Sciatic nerve (tissue), 2 donors: Measurements from ENCODE around the gene MT1M. TPM values are rescaled to one million over a fixed set of nuclear protein-coding genes. Genes with fewer than 3 reads are reported as not detected.
A peak's percentile ranks its signal among the peaks of the same experiment; 100 is the strongest.
"Not testable (repeated sequence)": the region's sequence is repeated elsewhere in the genome, so short reads cannot be mapped to it uniquely, and the experiment has no call there.

Experiments used
- ATAC-seq: fragments of 200-7000 bp; cut with Tn5 transposase; one replicate; pipeline ENCODE4 v1.9.1; 2020; ENCODE audit warnings: mild to moderate bottlenecking, moderate library complexity
- DNase-seq: peaks from one replicate; pipeline ENCODE4 v3.0.0-alpha.2; 2020; ENCODE audit warnings: low spot score
- intact Hi-C: fragments of 100-400 bp; cut with DNase I; formaldehyde crosslinking; loops from one replicate; pipeline ENCODE4 v1.14.2; 2022
- total RNA-seq: library from RNA; stranded (reverse); fragmentation: NEBNext Ultra II Directional; extraction: Animal tissue kit (Norgen Biotek cat#: 25700); gene quantifications from one replicate; pipeline ENCODE4 v1.2.1, GENCODE V29; 2021
- donor health status: DM: no; HTN: no; CAD: no.
- donor health status: DM: no; HTN: no; CAD: no.

The MT1M gene
- total RNA-seq, 1 donor from 2014 or later: 6.7 TPM

DNA sequence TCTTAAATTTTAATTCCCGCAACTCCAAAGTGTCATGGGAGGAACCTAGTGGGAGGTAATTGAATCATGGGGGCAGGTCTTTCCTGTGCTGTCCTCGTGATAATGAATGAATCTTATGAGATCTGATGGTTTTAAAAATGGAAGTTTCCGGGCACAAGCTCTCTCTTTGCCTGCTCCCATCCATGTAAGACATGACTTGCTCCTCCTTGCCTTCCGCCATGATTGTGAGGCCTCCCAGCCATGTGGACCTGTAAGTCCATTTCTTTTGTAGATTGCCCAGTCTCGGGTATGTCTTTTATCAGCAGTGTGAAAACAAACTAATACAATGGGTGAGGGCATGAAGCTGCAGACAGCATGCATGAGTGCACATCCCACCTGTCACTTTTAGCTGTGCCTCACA is 9.3 kb upstream of the MT1M start:
- ATAC-seq, DNase-seq, intact Hi-C loops: not testable (repeated sequence)

DNA sequence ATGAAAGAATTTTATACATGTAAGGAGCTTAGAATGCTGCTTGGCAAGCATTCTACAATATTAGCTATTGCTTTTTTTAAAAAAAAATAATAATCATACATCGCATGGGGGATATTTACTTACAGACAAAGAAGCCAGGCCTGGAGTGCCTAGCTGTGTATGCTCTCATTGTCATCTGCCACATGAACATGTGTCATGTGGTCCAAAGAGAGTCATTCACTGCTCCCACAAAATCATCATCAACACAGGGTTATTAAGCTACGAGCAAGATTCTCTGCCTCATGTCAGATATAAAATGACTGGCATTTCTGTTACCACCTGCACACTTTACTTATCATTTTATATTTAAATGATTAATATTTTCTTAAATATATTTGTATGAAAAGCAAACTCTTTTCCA is 8.8 kb upstream of the MT1M start:
- no peak for ATAC-seq
- DNase-seq: no peak

DNA sequence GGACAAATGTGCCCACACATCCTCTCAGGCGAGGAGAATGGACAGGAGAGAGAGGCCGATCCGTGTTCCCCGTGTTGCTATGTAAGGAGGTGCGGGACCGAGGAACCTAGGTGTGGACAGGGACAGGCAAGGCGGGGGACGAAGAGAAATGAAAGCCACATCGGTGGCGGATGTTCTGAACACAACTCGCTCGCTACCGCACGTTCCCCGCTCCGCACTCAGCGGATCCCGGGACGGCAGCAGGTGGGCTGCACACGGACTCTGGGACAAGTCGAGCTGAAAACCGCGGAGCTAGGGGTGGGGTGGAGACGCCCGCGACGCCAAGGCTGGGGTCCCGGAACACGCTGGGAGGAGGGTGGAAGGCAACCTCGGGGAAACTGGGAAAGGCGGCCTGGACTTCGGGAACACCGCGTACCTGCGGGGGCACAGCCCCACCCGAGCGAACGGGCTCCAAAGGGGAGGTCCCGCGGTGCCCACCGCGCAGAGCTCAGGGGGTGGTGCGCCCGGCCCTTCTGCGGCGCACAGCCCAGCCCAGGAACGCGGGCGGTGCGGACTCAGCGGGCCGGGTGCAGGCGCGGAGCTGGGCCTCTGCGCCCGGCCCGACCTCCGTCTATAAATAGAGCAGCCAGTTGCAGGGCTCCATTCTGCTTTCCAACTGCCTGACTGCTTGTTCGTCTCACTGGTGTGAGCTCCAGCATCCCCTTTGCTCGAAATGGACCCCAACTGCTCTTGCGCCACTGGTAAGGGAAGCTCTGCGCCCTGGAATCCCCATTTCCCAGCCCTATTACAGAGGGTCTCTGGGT is 7.1 kb upstream of the MT1M start, which contains the start of gene MT1E:
Gene MT1E, plus strand, starts transcription at position 642 of the 803 bp plus-strand sequence. Its CDS starts 71 bp downstream, at position 713.
- intact Hi-C loops: no loop called here
- DNase-seq (peak; percentile 74), ATAC-seq (peak; percentile 91)

More for the DNA sequence above, 8.8 kb upstream of the MT1M start:
- intact Hi-C loops: no loop called here

DNA sequence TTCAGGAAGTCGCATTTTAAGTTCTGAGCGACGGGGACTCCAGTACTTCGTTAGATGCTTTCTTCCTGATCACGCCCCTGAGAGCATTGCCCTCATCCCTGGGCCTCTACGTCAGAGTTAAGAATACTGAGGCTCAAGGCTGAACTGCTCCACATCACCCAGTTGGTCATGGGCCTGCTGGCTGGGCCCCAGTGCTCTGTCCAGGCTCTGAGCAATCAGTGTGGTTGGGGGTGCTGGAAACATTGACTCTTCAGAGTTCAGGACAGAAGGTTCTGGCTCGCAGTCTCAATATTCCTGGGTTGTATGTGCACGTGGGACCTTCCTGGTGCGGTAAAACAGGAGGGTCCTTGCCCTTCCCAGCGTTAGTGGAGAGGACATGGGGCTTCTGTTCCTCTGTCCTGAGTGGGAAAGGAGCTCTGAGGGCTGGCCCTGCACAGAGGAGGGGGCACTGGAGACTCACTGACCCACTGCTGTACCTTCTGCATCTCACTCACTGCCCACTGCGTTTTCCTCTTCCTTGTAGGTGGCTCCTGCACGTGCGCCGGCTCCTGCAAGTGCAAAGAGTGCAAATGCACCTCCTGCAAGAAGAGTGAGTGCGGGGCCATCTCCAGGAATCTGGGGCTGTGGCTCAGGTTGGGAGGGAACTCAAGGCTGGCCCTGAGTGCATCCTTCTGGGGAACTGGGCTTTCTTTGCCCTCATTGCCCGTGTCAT is 6.4 kb upstream of the MT1M start:
- peak; percentile 73 for DNase-seq
- intact Hi-C loops: no loop called here
- ATAC-seq: peak; percentile 89

DNA sequence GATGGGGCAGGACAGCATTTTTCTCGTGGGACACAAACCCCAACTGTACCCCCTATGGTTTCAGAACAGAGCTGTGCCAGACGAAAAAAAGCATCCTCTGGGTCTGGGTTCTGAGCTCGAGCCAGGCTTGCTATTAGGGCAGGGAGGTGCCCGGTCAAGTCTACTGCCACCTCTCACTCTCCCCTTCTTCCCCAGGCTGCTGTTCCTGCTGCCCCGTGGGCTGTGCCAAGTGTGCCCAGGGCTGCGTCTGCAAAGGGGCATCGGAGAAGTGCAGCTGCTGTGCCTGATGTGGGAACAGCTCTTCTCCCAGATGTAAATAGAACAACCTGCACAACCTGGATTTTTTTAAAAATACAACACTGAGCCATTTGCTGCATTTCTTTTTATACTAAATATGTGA is 5.8 kb upstream of the MT1M start:
- ATAC-seq: no peak

DNA sequence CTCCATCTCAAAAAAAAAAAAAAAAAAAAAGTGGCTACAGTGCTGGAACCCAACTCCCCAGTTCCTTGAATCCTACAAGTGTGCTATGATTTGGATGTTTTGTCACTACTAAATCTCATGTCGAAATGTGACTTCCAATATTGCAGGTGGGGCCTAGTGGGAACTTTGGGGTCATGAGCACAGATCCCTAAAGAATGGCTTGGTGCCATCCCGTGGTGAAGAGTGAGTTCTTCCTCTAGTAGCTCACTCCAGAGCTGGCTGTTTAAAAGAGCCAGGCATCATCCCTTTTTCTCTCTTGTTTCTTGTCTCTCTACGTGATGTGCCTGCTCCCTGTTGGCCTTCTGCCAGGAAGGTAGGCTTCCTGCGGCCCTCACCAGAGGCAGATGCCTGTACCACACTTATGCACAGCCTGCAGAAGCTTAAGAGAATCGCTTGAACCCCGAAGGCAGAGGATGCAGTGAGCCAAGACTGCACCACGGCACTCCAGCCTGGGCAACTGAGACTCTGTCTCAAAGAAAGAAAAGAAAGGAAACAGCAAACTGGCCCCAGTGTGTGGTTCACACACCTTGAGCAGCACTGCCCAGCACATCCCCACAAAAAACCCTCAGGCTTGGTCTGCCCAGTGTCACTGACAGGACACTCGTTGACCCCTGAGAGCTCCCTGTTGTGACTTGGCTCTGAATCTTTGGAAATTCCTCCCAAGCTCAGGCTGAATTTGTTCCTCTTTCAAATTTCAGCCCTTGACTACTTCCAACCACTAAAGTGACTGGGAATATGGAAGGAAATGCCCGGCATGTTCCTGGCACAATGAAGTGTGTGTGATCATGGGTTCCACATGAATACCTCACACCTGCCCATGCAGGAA is 3.7 kb upstream of the MT1M start:
- intact Hi-C loops: no loop called here
- DNase-seq (peak; percentile 53), ATAC-seq (no peak)

More for the DNA sequence above, 5.8 kb upstream of the MT1M start:
- peak; percentile 55 for DNase-seq
- intact Hi-C loops: no loop called here

DNA sequence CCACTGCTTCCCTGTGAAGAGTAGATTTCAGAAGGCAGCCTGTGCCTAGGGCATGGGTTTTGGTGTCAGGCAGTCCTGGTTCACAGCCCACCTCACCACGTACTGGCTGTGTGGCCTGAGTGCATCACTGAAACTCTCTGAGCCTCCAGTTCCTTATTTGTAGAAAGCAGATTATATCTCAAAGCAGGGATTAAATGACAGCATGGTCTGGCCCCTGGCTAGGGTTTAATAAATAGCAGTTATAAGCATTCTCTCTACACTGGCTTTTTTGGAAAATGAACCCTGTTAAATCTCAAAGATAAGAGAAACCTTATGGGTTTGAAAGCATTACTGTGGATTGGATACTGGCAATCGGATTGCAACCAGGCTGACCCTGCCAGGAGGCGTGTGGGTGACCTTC is 2.9 kb upstream of the MT1M start:
- no peak for DNase-seq
- ATAC-seq: no peak
- intact Hi-C loops: no loop called here

DNA sequence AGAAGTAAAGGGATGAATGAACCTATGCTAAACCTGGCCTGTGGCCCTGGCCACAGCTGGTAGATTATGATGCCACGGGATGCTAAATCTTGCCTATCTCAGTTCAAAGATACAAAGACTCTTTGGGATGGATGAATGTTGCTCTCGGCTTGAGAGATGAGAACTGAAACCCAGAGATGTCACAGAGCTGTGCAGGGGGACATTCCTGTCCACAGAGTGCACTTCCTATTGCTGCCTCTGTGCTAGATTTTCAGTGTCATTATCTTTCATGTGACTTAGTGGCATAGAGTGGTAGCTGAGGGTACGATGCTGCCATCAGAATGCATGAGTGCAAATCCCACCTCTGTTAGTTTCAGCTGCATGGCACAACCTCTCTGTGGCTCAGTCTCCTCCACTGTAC is 2.3 kb upstream of the MT1M start:
- ATAC-seq: no peak
- intact Hi-C loops: no loop called here

DNA sequence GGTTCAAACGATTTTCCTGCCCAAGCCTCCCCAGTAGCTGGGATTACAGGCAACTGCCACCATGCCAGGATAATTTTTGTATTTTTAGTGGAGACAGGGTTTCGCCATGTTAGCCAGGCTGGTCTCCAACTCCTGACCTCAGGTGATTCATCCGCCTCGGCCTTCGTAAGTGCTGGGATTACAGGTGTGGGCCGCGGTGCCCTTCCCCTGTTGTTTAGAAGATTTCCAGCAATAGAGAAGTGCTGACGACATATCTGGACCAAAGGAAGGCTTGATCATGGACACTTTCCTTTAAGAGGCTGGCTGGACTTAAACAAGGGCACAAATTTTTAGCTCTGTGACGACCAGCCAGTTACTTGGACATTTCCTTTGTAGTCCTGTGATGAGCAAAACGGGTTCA is 1.3 kb upstream of the MT1M start:
- ATAC-seq (no peak), DNase-seq (peak; percentile 44)
- intact Hi-C loops: no loop called here

More for the DNA sequence above, 2.3 kb upstream of the MT1M start:
- DNase-seq: no peak

DNA sequence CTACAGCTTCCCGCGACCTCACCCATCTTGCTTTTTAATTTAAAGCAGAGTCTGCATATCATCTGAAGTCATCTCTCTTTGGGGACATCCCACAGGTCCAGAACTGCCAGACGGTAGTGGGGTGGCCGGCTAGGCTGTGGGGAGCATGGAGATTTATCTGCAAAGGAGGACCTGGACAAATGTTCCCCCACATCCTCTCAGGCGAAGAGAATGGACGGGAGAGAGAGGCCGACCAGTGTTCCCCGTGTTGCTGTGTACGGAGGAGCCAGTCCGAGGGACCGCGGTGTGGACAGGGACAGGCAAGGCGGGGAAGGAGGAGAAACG is 665 bp upstream of the MT1M start:
- DNase-seq (no peak), ATAC-seq (no peak)
- intact Hi-C loops: no loop called here

DNA sequence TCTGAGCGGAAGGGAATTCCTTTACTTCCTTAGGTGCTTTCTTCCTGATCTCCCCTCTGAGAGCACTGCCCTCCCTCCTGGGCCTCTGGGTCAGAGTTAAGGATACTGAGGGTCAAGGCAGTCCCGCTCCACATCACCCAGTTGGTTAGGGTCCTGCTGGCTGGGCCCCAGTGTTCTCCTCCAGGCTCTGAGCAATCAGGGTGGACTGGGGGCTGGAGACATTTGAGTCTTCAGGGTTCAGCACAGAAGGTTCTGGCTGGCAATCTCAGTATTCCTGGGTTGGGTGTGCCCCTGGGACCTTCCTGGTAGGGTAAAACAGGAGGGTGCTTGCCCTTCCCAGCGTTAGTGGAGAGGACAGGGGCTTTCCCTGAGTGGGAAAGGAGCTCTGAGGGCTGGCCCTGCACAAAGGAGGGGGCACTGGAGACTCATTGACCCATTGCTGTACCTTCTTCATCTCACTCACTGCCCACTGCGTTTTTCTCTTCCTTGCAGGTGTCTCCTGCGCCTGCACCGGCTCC is 448 bp downstream of the MT1M start:
- ATAC-seq (peak; percentile 5), DNase-seq (peak; percentile 51)
- intact Hi-C loops: no loop called here

DNA sequence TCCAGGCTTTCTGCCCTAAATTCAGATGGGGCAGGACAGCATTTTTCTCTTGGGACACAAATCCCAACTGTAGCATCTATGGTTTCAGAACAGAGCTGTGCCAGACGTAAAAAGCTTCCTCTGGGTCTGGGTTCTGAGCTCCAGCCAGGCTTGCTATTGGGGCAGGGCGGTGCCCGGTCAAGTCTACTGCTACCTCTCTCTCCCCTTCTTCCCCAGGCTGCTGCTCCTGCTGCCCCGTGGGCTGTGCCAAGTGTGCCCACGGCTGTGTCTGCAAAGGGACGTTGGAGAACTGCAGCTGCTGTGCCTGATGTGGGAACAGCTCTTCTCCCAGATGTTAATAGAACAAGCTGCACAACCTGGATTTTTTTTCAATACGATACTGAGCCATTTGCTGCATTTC is 1.1 kb downstream of the MT1M start:
- no peak for ATAC-seq
- intact Hi-C loops: no loop called here
- DNase-seq: peak; percentile 44

DNA sequence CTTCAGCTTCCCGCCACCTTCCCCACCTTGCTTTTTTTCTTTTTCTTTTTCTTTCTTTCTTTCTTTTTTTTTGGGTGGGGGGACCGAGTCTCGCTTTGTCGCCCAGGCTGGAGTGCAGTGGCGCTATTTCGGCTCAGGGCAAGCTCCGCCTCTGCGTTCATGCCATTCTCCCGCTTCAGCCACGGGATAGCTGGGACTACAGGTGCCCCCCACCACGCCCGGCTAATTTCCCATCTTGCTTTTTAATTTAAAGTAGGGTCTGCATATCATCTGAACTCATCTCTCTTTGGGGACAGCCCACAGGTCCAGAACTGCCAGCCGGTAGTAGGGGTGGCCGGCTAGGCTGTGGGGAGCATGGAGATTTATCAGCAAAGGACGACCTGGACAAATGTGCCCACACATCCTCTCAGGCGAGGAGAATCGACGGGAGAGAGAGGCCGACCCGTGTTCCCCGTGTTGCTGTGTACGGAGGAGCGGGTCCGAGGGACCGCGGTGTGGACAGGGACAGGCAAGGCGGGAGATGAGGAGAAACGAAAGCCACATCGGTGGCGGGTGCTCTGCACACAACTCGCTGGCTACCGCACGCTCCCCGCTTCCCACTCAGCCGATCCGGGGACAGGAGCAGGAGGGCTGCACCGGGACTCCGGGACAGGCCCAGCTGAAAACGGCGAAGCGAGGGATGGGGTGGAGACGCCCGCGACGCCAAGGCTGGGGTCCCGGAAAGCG is 2.4 kb downstream of the MT1M start:
- ATAC-seq: no peak
- intact Hi-C loops: no loop called here

DNA sequence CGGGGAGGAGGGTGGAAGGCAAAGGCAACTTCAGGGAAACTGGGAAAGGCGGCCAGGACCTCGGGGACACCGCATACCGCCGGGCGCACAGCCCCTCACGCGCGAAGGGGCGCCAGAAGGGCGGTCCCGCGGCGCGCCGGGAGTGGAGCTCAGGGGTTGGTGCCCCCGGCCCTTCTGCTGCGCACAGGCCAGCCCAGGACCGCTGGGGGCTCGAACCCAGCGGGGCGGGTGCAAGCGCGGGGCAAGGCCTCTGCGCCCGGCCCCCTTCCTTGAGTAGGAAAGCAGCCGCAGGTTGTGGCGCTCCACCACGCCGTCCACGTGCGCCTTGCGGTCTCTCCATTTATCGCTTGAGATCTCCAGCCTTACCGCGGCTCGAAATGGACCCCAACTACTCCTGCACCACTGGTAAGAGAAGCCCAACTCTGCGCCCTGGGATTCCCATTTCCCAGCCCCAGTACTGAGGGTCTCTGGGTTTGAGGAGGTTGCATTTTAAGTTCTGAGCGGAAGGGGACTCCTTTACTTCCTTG is 3.0 kb downstream of the MT1M start:
- DNase-seq (no peak), ATAC-seq (no peak)
- intact Hi-C loops: no loop called here

More for the DNA sequence above, 2.4 kb downstream of the MT1M start:
- peak; percentile 53 for DNase-seq

DNA sequence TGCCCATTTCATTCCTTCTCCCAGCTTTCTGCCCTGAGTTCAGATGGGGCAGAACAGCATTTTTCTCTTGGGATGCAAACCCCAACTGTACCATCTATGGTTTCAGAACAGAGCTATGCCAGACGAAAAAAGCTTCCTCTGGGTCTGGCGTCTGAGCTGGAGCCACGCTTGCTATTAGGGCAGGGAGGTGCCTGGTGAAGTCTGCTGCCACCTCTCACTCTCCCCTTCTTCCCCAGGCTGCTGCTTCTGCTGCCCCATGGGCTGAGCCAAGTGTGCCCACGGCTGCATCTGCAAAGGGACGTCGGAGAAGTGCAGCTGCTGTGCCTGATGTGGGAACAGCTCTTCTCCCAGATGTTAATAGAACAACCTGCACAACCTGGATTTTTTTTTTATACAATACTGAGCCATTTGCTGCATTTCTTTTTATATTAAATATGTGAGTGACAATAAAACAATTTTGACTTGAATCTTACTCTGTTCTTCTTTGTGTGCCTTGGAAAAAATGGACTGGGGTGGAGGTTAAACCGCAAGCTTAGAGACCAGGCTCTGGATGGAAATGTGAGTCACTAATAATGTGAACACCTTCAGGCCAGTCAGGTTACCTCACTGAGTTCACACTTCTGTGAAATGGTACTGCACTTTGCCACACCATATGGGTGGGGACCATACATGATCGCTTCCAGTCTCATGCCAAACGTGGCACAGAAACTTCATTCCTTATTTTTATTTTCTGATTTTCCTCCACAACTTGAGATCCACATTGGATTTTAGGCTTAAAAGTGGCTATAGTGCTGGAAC is 4.4 kb downstream of the MT1M start:
- intact Hi-C loops: no loop called here
- peak; percentile 27 for DNase-seq
- ATAC-seq: no peak

DNA sequence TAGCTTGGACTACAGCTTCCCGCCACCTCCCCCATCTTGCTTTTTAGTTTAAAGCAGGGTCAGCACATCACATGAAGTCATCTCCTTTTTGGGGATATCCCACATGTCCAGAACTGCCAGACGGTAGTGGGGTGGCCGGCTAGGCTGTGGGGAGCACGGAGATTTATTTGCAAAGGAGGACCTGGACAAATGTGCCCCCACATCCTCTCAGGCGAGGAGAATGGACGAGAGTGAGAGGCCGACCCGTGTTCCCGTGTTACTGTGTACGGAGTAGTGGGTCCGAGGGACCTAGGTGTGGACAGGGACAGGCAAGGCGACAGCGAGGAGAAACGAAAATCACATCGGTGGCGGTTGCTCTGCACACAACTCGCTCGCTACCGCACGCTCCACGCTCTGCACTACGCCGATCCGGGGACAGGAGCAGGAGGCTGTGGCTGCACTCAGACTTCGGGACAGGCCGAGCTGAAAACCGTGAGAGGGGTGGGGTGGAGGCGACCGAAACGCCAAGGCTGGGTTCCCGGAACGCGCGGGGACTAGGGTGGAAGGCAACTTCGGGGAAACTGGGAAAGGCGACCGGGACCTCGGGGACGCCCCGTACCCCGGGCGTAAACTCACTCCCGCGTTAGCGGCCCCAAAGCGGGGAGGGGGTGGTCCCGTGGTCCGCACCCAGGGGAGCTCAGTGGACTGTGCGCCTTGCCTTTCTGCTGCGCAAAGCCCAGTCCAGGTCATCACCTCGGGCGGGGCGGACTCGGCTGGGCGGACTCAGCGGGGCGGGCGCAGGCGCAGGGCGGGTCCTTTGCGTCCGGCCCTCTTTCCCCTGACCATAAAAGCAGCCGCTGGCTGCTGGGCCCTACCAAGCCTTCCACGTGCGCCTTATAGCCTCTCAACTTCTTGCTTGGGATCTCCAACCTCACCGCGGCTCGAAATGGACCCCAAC is 5.6 kb downstream of the MT1M start, which contains the start of gene MT1A:
Gene MT1A, plus strand, starts transcription at position 853 of the 937 bp plus-strand sequence. Its CDS starts 73 bp downstream, at position 926.
- ATAC-seq (peak; percentile 88), DNase-seq (peak; percentile 87)
- intact Hi-C loops: no loop called here
